HepG2 (cell line): ENCODE results near the gene MTFR1L. TPM values are rescaled to one million over a fixed set of nuclear protein-coding genes. Genes with fewer than 3 reads are reported as not detected.

Experiments used
- ETV5 ChIP-seq: IDR thresholded peaks from 2 replicates; pipeline ENCODE4 v1.6.1; 2018; ENCODE audit warnings: missing biosample characterization, missing genetic modification reagents, inconsistent platforms, borderline replicate concordance
- IRF9 ChIP-seq: sonication (generic); formaldehyde crosslinking; IDR thresholded peaks from 2 replicates; pipeline ENCODE4 v1.8.0; 2022; ENCODE audit warnings: missing genetic modification reagents, mild to moderate bottlenecking, borderline replicate concordance
- MEF2D ChIP-seq: sonication (generic); formaldehyde crosslinking; IDR thresholded peaks from 2 replicates; pipeline ENCODE4 v1.5.1; 2020; ENCODE audit warnings: mild to moderate bottlenecking, missing genetic modification reagents
- NFIC ChIP-seq: IDR thresholded peaks from 2 replicates; pipeline ENCODE4 v1.6.1; 2012; ENCODE audit warnings: mild to moderate bottlenecking, low read length, inconsistent platforms
- SNAI1 ChIP-seq: sonication (generic); formaldehyde crosslinking; IDR thresholded peaks from 2 replicates; pipeline ENCODE4 v1.5.0; 2020; ENCODE audit warnings: mild to moderate bottlenecking, missing genetic modification reagents, borderline replicate concordance
- TAF15 ChIP-seq: fragments of 200-400 bp; formaldehyde crosslinking; IDR thresholded peaks from one replicate; pipeline ENCODE4 v1.6.1; 2018; ENCODE audit warnings: mild to moderate bottlenecking, low read depth, low read length; ENCODE audit not compliant: poor library complexity, severe bottlenecking
- TOPORS ChIP-seq: sonication (generic); formaldehyde crosslinking; IDR thresholded peaks from 2 replicates; pipeline ENCODE4 v1.8.0; 2023; ENCODE audit warnings: mild to moderate bottlenecking, missing genetic modification reagents
- U2AF1 ChIP-seq: fragments of 200-400 bp; formaldehyde crosslinking; optimal IDR thresholded peaks from 2 replicates; pipeline ENCODE3; 2017; ENCODE audit warnings: mild to moderate bottlenecking, low read depth, low read length
- ZBTB46 ChIP-seq: sonication (generic); formaldehyde crosslinking; IDR thresholded peaks from 2 replicates; pipeline ENCODE4 v1.4.0; 2020; ENCODE audit warnings: mild to moderate bottlenecking, missing genetic modification reagents, borderline replicate concordance
- ZFP37 ChIP-seq: sonication (generic); formaldehyde crosslinking; IDR thresholded peaks from 2 replicates; pipeline ENCODE4 v1.4.0; 2020; ENCODE audit warnings: missing genetic modification reagents, borderline replicate concordance
- ZFY ChIP-seq: sonication (generic); formaldehyde crosslinking; IDR thresholded peaks from 2 replicates; pipeline ENCODE4 v1.4.0; 2020; ENCODE audit warnings: missing genetic modification reagents
- ZNF17 ChIP-seq: sonication (generic); formaldehyde crosslinking; IDR thresholded peaks from 2 replicates; pipeline ENCODE4 v1.5.0; 2020; ENCODE audit warnings: mild to moderate bottlenecking, missing genetic modification reagents
- ZNF207 ChIP-seq: fragments of 450-650 bp; IDR thresholded peaks from 2 replicates; pipeline ENCODE4 v1.6.1; 2016; ENCODE audit warnings: antibody characterized with exemption, borderline replicate concordance
- ZNF530 ChIP-seq: sonication (generic); formaldehyde crosslinking; IDR thresholded peaks from 2 replicates; pipeline ENCODE4 v1.5.0; 2020; ENCODE audit warnings: low read depth, mild to moderate bottlenecking, missing genetic modification reagents
- ZNF549 ChIP-seq: sonication (generic); formaldehyde crosslinking; IDR thresholded peaks from 2 replicates; pipeline ENCODE4 v1.5.0; 2020; ENCODE audit warnings: missing genetic modification reagents
- ZNF550 ChIP-seq: sonication (generic); formaldehyde crosslinking; IDR thresholded peaks from 2 replicates; pipeline ENCODE4 v1.4.0; 2020; ENCODE audit warnings: mild to moderate bottlenecking, missing genetic modification reagents, borderline replicate concordance
- ZNF629 ChIP-seq: sonication (generic); formaldehyde crosslinking; conservative IDR thresholded peaks from 2 replicates; pipeline ENCODE4 v1.5.0; 2020; ENCODE audit warnings: missing genetic modification reagents
- ZNF747 ChIP-seq: sonication (generic); formaldehyde crosslinking; IDR thresholded peaks from 2 replicates; pipeline ENCODE4 v1.8.1; 2023; ENCODE audit warnings: missing genetic modification reagents, mild to moderate bottlenecking, borderline replicate concordance
- ZNF800 ChIP-seq: sonication (generic); formaldehyde crosslinking; IDR thresholded peaks from 2 replicates; pipeline ENCODE4 v1.4.0; 2020; ENCODE audit warnings: missing genetic modification reagents
- polyA plus RNA-seq, 8 experiments: library from polyadenylated mRNA; depleted of rRNA in 3 of 8; stranded (reverse) in 7 of 8; unstranded in 1 of 8; fragments of >200 nt; fragmentation: Illumina TruSeq in 4 of 8; extraction: Trizol in 4 of 8; gene quantifications; 2 replicates each; pipeline versions ENCODE4 v1.2.1 to v1.2.3, GENCODE V29; 2011 to 2016; ENCODE audit warnings: low read depth in 4 of 8, missing spikeins in 1 of 8, mixed read lengths in 1 of 8; ENCODE audit not compliant: insufficient read depth in 1 of 8
- total RNA-seq, 5 experiments: library from RNA; depleted of rRNA; stranded (reverse); fragments of >200 nt; fragmentation: Illumina TruSeq; extraction: Trizol; gene quantifications; 2 replicates each; pipeline ENCODE4 v1.2.3, GENCODE V29; 2016; ENCODE audit warnings: low read depth in 1 of 5
- TF ChIP-seq, protein P1 (sequence below): sonication (generic); formaldehyde crosslinking; IDR thresholded peaks from 2 replicates; pipeline ENCODE4 v1.4.0; 2020; ENCODE audit warnings: mild to moderate bottlenecking, missing genetic modification reagents, borderline replicate concordance

Gene MTFR1L
- total and polyA plus RNA-seq, 2 of the 13 experiments (the other 11 are each of a cell fraction or from before 2014, with no cell fraction given), result 38.0 to 55.7 TPM

DNA sequence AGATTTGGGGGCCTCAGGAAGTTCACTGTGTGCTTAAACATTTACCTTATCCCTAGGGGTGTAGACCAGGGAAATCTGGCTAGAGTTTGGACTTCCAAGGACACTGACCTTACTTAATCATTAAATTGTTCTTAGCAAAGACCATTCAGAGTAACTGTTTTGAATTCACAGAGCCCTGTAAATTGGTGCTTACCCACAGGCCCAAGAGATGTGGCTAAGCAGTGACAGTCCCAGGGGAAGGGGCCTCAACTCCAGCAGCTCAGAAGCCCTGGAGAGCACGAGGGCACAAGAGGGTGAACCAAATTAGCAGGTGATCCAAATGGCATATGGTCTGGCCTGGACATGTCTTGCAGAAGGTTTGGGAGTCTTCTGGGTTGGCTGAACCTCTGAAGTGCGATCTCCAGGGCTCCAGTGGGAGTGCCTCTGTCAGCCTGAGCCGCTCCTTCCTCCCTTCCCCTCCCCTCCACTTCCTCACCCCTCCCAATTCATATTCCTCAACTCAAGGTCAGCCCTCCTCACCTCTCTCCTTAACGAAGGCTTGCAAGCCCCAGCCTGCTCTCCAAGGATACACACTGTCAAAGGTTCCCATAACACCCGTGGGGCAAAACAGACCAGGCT lies 51.4 kb downstream of the MTFR1L start (continued):
- no peak; the same call in 1 of the 2 replicates for TF ChIP-seq ZBTB46 (CRISPR knock-in tag)
- no peak for TF ChIP-seq ZFP37 (CRISPR knock-in tag)
- no peak for TF ChIP-seq ZNF17
- TF ChIP-seq TOPORS, result no peak
- TF ChIP-seq ZNF550 (CRISPR knock-in tag), result no peak
- TF ChIP-seq ZNF629 (CRISPR knock-in tag), result no peak
- no peak for TF ChIP-seq NFIC
- peak; percentile 20; the same call in 1 of the 2 replicates for TF ChIP-seq ZFY
- TF ChIP-seq TAF15, result no peak
- TF ChIP-seq, protein P1, sequence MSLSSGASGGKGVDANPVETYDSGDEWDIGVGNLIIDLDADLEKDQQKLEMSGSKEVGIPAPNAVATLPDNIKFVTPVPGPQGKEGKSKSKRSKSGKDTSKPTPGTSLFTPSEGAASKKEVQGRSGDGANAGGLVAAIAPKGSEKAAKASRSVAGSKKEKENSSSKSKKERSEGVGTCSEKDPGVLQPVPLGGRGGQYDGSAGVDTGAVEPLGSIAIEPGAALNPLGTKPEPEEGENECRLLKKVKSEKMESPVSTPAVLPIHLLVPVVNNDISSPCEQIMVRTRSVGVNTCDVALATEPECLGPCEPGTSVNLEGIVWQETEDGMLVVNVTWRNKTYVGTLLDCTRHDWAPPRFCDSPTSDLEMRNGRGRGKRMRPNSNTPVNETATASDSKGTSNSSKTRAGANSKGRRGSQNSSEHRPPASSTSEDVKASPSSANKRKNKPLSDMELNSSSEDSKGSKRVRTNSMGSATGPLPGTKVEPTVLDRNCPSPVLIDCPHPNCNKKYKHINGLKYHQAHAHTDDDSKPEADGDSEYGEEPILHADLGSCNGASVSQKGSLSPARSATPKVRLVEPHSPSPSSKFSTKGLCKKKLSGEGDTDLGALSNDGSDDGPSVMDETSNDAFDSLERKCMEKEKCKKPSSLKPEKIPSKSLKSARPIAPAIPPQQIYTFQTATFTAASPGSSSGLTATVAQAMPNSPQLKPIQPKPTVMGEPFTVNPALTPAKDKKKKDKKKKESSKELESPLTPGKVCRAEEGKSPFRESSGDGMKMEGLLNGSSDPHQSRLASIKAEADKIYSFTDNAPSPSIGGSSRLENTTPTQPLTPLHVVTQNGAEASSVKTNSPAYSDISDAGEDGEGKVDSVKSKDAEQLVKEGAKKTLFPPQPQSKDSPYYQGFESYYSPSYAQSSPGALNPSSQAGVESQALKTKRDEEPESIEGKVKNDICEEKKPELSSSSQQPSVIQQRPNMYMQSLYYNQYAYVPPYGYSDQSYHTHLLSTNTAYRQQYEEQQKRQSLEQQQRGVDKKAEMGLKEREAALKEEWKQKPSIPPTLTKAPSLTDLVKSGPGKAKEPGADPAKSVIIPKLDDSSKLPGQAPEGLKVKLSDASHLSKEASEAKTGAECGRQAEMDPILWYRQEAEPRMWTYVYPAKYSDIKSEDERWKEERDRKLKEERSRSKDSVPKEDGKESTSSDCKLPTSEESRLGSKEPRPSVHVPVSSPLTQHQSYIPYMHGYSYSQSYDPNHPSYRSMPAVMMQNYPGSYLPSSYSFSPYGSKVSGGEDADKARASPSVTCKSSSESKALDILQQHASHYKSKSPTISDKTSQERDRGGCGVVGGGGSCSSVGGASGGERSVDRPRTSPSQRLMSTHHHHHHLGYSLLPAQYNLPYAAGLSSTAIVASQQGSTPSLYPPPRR (CRISPR knock-in tag), result 0 out of 2 replicates have a peak, but pooled peaks have one; percentile 47
- no peak for TF ChIP-seq MEF2D
- no peak for TF ChIP-seq ZNF549 (CRISPR knock-in tag)
- TF ChIP-seq ZNF530 (CRISPR knock-in tag), result no peak
- TF ChIP-seq ZNF747, result no peak
- TF ChIP-seq ZNF207, result no peak
- TF ChIP-seq ETV5 (CRISPR knock-in tag), result peak; percentile 69; the same call in 1 of the 2 replicates
- TF ChIP-seq ZNF800, result no peak
- no peak for TF ChIP-seq SNAI1 (CRISPR knock-in tag)
- TF ChIP-seq U2AF1, result peak; percentile 39
- TF ChIP-seq IRF9 (CRISPR knock-in tag), result no peak
